Measurements from ENCODE around the gene MED12L.
"Not testable (repeated sequence)": the region's sequence is repeated elsewhere in the genome, so short reads cannot be mapped to it uniquely, and the experiment has no call there.

Gene MED12L

GRCh38 chr3:151387842-151388241 lies 302.4 kb downstream of the MED12L start:
- no peak for DNase-seq

DNA sequence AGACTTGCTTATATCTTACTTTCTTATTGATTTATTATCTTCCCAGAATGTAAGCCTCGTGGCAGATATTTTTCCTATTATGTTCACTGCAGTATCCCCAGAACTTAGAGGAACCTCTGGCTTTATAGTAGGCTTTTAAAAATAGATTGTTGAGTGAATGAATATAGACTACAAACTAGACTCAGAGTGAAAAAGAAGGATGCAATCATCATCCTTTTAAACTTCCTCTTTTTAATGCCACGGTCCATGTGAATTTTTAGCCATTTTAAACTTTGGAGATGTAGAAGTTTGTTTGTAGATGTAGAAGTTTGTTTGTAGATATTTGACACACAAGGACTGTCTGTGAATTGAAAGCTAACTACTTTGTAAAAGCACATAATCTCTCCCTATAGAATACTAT lies 306.3 kb downstream of the MED12L start:
- DNase-seq, result no peak

GRCh38 chr3:151392191-151392590 lies 306.7 kb downstream of the MED12L start:
- DNase-seq, result not testable (repeated sequence)

DNA sequence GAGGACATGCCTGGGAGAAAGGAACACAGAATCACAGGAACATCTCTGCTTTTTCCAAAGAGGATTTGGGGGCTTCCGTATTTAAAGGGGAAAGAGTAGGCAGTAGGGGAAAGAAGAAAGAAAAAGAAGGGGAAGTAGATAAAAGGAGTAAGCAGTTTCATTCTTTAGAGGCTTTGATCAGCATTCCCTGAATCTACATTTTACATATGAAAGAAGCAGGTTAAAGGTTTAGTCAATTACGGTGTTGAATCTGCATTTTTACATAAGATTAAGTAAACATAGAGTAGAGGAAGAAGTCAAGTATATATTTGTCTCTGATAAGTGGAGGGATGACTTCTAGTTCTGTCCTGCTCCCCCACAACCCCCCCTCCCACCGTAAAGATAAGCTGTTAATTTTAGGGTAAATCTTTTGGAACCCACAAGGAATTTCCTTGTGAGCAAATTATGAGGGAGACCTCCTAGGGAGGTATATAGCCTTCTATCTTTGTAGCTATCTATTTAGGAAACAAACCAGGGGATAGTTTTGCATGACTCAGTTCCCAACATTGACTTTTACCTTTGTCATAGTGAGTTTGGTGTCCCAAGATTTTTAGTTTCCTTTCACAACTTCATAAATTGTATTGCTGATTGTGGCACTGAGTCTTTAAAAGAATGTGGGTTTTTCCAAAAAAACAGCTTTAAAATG lies 307.8 kb downstream of the MED12L start:
- no peak for DNase-seq

DNA sequence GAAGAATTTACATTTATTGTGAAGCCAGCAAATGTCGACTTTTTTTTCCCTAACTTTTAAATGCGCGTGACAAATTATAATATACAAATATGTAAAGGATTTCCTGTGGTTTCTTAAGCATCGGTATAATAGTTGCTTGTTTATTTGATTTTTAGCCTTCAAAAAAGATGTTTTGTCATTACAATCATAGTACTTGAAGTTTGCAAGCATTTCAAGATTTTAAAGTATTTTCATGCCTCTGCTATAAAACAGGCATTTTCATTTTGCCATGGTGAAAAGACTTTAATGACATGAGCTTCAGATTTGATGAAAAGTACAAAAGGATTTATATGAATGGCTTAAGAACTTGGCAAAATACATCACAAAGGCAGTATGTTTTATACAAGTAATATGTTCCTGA lies 308.5 kb downstream of the MED12L start:
- no peak for DNase-seq

DNA sequence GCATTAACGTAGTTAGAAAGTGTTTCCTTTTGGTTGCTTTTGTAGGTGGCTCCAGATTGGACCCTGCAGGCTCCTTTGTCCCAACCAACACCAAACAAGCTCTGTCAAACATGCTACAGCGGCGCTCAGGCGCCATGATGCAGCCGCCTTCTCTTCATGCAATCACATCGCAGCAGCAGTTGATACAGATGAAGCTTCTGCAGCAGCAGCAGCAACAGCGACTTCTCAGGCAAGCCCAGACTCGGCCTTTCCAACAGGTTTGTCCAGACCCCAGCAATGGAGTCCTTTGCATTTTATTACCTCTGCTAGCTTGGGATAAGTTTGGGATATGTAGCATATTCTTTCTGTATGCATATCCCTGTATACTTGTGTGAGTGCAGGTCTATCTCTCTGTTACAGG lies 309.1 kb downstream of the MED12L start:
- no peak for DNase-seq

DNA sequence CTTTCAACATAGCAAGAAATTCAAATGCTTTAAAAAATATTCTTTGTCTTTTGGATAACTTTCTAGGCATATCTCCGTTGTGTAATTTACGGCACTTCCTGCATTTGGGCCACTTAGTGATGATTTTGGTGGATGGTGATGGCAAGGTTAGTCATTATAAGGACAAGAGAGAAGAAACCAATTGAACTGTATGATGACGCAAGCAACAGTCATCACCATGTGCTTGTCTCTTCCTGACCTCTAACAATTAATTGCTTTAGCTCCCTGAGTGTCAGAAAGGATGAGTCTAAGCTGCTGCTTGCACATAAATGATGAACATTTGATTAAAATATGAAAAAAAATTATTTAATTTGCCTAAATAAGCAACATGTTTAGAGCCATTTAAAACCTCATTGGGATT lies 310.3 kb downstream of the MED12L start:
- DNase-seq, result no peak

DNA sequence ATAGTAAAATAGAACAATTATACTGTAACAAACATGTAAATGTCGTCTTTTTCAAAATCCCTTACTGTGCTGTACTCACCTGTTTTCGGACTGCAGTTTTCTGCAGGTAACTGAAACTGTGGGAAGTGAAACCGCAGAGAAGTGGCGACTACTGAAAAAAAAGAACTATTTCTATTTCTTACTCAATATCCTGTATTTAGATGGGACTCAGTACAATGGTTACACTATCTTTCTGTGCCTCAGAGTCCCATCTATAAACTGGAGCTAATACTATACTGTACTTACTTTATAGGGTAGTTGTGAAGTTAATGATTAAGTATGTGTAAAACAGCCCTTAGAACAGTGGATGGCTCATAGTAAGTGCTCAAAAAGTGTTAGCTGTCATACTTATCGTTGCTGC lies 313.4 kb downstream of the MED12L start:
- DNase-seq, result no peak

DNA sequence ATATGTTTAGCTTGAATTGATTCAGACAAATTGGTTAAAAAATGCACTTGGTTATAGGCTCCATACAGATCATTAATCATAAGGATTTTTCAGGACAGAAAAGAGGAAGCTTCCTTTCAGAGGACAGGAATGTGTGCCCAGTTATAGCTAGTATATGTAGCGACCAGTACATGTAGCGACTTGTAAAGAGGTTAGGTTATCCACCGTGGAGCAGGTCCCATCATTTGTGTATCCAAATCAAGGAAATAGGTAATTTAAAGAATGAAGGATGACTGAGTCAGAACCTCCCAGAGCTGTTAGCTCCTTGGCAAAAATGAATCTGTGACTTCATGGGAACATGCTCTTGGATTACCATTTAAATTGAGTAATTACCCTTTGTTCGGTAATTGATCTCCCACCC lies 314.9 kb downstream of the MED12L start:
- DNase-seq, result no peak

DNA sequence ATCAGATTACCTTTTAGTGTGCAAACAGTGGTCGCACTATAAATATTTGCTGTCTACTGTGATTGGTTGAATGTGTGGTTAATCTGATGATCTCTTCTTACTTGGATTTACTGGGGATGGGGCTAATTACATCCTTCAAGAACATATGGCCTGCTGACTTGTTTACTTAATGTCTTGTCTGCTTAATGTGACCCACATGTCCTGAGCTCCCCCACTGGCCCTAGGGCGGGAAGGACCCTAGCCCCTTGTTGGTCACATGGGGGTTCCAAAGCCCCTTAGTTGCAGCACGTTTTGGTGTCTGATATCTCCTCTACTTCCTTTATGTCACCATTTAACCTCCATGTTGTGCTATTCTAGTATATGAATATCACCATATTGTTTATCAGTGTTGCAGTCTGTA lies 316.9 kb downstream of the MED12L start:
- no peak for DNase-seq

GRCh38 chr3:151403246-151403645 lies 317.8 kb downstream of the MED12L start:
- no peak for DNase-seq

GRCh38 chr3:151404316-151404715 lies 318.9 kb downstream of the MED12L start:
- no peak for DNase-seq

GRCh38 chr3:151407928-151408327 lies 322.5 kb downstream of the MED12L start:
- DNase-seq, result no peak

GRCh38 chr3:151410891-151411559 lies 325.6 kb downstream of the MED12L start:
- DNase-seq, result no peak

GRCh38 chr3:151412989-151413388 lies 327.5 kb downstream of the MED12L start:
- DNase-seq, result no peak

DNA sequence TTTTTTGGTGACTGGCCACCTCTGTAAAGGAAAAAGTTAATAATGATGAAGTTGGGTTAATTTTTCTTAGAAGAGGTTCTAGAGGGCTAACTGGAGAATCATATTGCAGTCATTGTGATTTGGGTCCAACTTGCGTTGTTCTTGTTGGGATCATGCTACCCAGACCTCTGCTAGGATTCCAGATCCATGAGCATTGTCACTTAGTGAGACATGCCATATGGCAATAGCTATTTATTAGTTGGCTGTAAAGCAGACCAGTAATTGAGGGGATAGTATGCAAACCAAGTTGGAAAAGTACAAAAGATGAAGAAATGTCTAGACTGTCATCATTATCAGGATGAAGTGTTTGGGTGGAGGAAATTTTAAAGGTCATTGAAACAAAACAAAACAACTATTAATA lies 329.8 kb downstream of the MED12L start:
- no peak for DNase-seq

- no peak for DNase-seq
Observed at GRCh38 chr3:151419806-151420205, 334.3 kb downstream of the MED12L start.

- DNase-seq, result no peak
Observed at GRCh38 chr3:151421938-151422337, 336.5 kb downstream of the MED12L start.

- DNase-seq, result no peak
Observed at GRCh38 chr3:151423091-151423490, 337.6 kb downstream of the MED12L start.

GRCh38 chr3:151425627-151426340 lies 340.3 kb downstream of the MED12L start:
- no peak for DNase-seq

DNA sequence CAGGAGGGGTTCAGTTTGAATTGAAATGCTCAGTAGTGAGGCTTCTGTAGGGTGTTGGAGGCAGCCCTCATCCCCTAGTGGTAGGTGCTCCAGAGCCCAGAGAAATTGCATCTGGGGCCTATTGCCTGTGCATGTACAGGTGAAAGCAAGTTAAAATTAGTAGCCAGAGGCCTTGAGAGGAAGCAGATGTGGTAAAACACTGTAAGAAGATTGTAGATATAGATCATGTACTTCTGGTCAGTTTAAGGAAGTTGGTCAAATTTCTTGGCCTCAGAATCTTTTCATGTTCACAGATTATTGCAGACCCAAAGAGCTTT lies 340.8 kb downstream of the MED12L start:
- no peak for DNase-seq

- no peak for DNase-seq
Observed at GRCh38 chr3:151428386-151428785, 342.9 kb downstream of the MED12L start.

GRCh38 chr3:151430821-151431484 lies 345.5 kb downstream of the MED12L start:
- DNase-seq, result no peak

GRCh38 chr3:151431940-151432339 lies 346.5 kb downstream of the MED12L start:
- no peak for DNase-seq
